LNCAP (cell line): ENCODE measurements around the gene FARS2.

Experiments
- TF ChIP-seq, protein P1 (sequence below): fragments of 450-650 bp; IDR thresholded peaks from 2 replicates; pipeline ENCODE4 v1.5.1; 2017; ENCODE audit warnings: mild to moderate bottlenecking

FARS2 gene

DNA sequence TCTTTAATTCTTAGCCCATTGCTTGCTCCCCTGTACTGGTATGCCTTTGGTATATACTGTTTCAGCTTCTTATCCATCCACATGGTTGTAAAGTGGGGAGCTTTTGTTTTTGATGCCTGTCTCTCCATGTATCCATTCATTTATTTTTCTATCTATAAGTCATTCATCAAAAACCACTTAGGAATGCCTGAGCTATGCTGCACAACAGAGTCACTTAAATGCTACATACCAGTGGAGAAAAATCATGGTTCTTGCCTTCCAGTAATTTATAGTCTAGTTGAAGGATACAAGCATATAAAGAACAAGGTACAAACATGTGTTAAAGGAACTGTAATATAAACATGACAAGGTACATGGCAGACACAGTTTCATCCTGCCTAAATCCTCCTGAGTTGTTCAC lies 398.2 kb downstream of the FARS2 start:
- TF ChIP-seq, protein P1, sequence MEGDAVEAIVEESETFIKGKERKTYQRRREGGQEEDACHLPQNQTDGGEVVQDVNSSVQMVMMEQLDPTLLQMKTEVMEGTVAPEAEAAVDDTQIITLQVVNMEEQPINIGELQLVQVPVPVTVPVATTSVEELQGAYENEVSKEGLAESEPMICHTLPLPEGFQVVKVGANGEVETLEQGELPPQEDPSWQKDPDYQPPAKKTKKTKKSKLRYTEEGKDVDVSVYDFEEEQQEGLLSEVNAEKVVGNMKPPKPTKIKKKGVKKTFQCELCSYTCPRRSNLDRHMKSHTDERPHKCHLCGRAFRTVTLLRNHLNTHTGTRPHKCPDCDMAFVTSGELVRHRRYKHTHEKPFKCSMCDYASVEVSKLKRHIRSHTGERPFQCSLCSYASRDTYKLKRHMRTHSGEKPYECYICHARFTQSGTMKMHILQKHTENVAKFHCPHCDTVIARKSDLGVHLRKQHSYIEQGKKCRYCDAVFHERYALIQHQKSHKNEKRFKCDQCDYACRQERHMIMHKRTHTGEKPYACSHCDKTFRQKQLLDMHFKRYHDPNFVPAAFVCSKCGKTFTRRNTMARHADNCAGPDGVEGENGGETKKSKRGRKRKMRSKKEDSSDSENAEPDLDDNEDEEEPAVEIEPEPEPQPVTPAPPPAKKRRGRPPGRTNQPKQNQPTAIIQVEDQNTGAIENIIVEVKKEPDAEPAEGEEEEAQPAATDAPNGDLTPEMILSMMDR, result no peak

GRCh38 chr6:5660772-5661171 lies 399.5 kb downstream of the FARS2 start:
- TF ChIP-seq, protein P1, result no peak

GRCh38 chr6:5662797-5663196 lies 401.5 kb downstream of the FARS2 start:
- TF ChIP-seq, protein P1, result no peak

DNA sequence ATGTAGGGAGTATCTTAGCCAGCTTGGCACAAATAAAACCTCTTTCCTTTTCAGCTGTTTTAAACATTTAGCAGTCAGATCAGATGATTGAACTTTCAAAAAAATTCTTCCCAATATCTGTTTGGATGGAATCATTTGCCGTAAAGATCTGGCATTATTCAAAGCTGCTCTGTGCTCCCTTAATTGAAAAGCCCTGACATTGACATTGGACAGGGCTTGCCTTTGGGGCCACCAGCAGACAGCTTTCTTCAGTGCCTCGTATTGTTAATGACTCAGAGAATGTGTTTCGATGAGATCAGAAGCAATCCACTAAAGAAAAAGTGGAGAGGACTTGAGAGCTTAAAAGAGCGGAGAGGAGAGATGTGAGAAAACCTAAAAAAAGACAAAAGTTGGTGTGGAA lies 401.9 kb downstream of the FARS2 start:
- TF ChIP-seq, protein P1, result no peak

GRCh38 chr6:5663739-5664138 lies 402.4 kb downstream of the FARS2 start:
- TF ChIP-seq, protein P1, result no peak

GRCh38 chr6:5664149-5664548 lies 402.8 kb downstream of the FARS2 start:
- TF ChIP-seq, protein P1, result no peak

- TF ChIP-seq, protein P1, result no peak
These were observed 403.9 kb downstream of the FARS2 start for GRCh38 chr6:5665173-5665572.

GRCh38 chr6:5665667-5666066 lies 404.4 kb downstream of the FARS2 start:
- TF ChIP-seq, protein P1, result no peak
